ENCODE results near the gene IQCH. TPM values are rescaled to one million over a fixed set of nuclear protein-coding genes. Genes with fewer than 3 reads are reported as not detected.
"Not testable (repeated sequence)": the region's sequence is repeated elsewhere in the genome, so short reads cannot be mapped to it uniquely, and the experiment has no call there.

The IQCH gene
- total RNA-seq, 1 donor from 2014 or later = 1.5 TPM

GRCh38 chr15:67244971-67245478, 9.6 kb upstream of the IQCH start:
- DNase-seq (ENCODE audit: extremely low read depth, low read depth, low spot score) = no peak

- not testable (repeated sequence) for DNase-seq (ENCODE audit: extremely low read depth, low read depth, low spot score)
These were observed 8.0 kb upstream of the IQCH start for GRCh38 chr15:67246606-67247005.

- DNase-seq (ENCODE audit: extremely low read depth, low read depth, low spot score) = no peak
These were observed 6.5 kb upstream of the IQCH start for GRCh38 chr15:67248011-67248505.

GRCh38 chr15:67249830-67250229, 4.8 kb upstream of the IQCH start:
- no peak for DNase-seq (ENCODE audit: extremely low read depth, low read depth, low spot score)

GRCh38 chr15:67251318-67251717, 3.3 kb upstream of the IQCH start:
- DNase-seq (ENCODE audit: extremely low read depth, low read depth, low spot score) = no peak

GRCh38 chr15:67253101-67253500, 1.5 kb upstream of the IQCH start:
- no peak for DNase-seq (ENCODE audit: extremely low read depth, low read depth, low spot score)

- no peak for DNase-seq (ENCODE audit: extremely low read depth, low read depth, low spot score)
These were observed 893 bp upstream of the IQCH start for GRCh38 chr15:67253549-67254237.

GRCh38 chr15:67256051-67256450, 1.5 kb downstream of the IQCH start:
- DNase-seq (ENCODE audit: extremely low read depth, low read depth, low spot score) = no peak

- not testable (repeated sequence) for DNase-seq (ENCODE audit: extremely low read depth, low read depth, low spot score)
These were observed 3.8 kb downstream of the IQCH start for GRCh38 chr15:67258412-67258811.

- no peak for DNase-seq (ENCODE audit: extremely low read depth, low read depth, low spot score)
These were observed 4.8 kb downstream of the IQCH start for GRCh38 chr15:67259379-67259778.

- DNase-seq (ENCODE audit: extremely low read depth, low read depth, low spot score) = no peak
These were observed 5.2 kb downstream of the IQCH start for GRCh38 chr15:67259806-67260205.

- no peak for DNase-seq (ENCODE audit: extremely low read depth, low read depth, low spot score)
These were observed 12.3 kb downstream of the IQCH start for GRCh38 chr15:67266870-67267269.

GRCh38 chr15:67267440-67267839, 12.9 kb downstream of the IQCH start:
- DNase-seq (ENCODE audit: extremely low read depth, low read depth, low spot score) = no peak

- no peak for DNase-seq (ENCODE audit: extremely low read depth, low read depth, low spot score)
These were observed 13.7 kb downstream of the IQCH start for GRCh38 chr15:67267951-67268941.

- DNase-seq (ENCODE audit: extremely low read depth, low read depth, low spot score) = no peak
These were observed 19.6 kb downstream of the IQCH start for GRCh38 chr15:67274236-67274635.

GRCh38 chr15:67276666-67277065, 22.1 kb downstream of the IQCH start:
- no peak for DNase-seq (ENCODE audit: extremely low read depth, low read depth, low spot score)

GRCh38 chr15:67280217-67280616, 25.6 kb downstream of the IQCH start:
- DNase-seq (ENCODE audit: extremely low read depth, low read depth, low spot score) = no peak

- DNase-seq (ENCODE audit: extremely low read depth, low read depth, low spot score) = no peak
These were observed 27.1 kb downstream of the IQCH start for GRCh38 chr15:67281714-67282113.

- not testable (repeated sequence) for DNase-seq (ENCODE audit: extremely low read depth, low read depth, low spot score)
These were observed 31.0 kb downstream of the IQCH start for GRCh38 chr15:67285625-67286024.

- not testable (repeated sequence) for DNase-seq (ENCODE audit: extremely low read depth, low read depth, low spot score)
These were observed 31.8 kb downstream of the IQCH start for GRCh38 chr15:67286400-67286799.

- DNase-seq (ENCODE audit: extremely low read depth, low read depth, low spot score) = no peak
These were observed 35.7 kb downstream of the IQCH start for GRCh38 chr15:67290319-67290718.
